NCI-H446 treated with DMSO at 0.1 percent for 48 hours (cell line): ENCODE data around the gene GNAI2.
"Not testable (repeated sequence)": the region's sequence is repeated elsewhere in the genome, so short reads cannot be mapped to it uniquely, and the experiment has no call there.

ENCODE experiments used
- DNase-seq: peaks from one replicate; lab custom pipeline; 2025; lab: John Stamatoyannopoulos, UW

Gene GNAI2

GRCh38 chr3:50204804-50205412, 31.1 kb upstream of the GNAI2 start, which contains the start of gene SLC38A3:
Gene SLC38A3 (plus strand): TSS chr3:50205271. CDS start chr3:50214200, 8,929 bp downstream.
- DNase-seq = no peak

GRCh38 chr3:50205413-50206276, 30.4 kb upstream of the GNAI2 start:
- no peak for DNase-seq

GRCh38 chr3:50207359-50208042, 28.5 kb upstream of the GNAI2 start:
- no peak for DNase-seq

GRCh38 chr3:50208677-50209344, 27.2 kb upstream of the GNAI2 start:
- DNase-seq = no peak

- no peak for DNase-seq
Measured at GRCh38 chr3:50210176-50210509, 25.9 kb upstream of the GNAI2 start.

GRCh38 chr3:50210510-50211367, 25.3 kb upstream of the GNAI2 start:
- DNase-seq = no peak

- DNase-seq = not testable (repeated sequence)
Measured at GRCh38 chr3:50211368-50211717, 24.7 kb upstream of the GNAI2 start.

GRCh38 chr3:50211930-50212329, 24.1 kb upstream of the GNAI2 start:
- no peak for DNase-seq

GRCh38 chr3:50212502-50212901, 23.5 kb upstream of the GNAI2 start:
- DNase-seq = no peak

- DNase-seq = no peak
Measured at GRCh38 chr3:50212971-50213370, 23.0 kb upstream of the GNAI2 start.

GRCh38 chr3:50213373-50213772, 22.6 kb upstream of the GNAI2 start:
- DNase-seq = no peak

- no peak for DNase-seq
Measured at GRCh38 chr3:50214824-50215223, 21.2 kb upstream of the GNAI2 start.

GRCh38 chr3:50215529-50215928, 20.5 kb upstream of the GNAI2 start:
- DNase-seq = no peak

- no peak for DNase-seq
Measured at GRCh38 chr3:50217681-50218080, 18.3 kb upstream of the GNAI2 start.

GRCh38 chr3:50218448-50218847, 17.6 kb upstream of the GNAI2 start:
- DNase-seq = no peak

- no peak for DNase-seq
Measured at GRCh38 chr3:50219285-50219684, 16.7 kb upstream of the GNAI2 start.

- DNase-seq = no peak
Measured at GRCh38 chr3:50220109-50220508, 15.9 kb upstream of the GNAI2 start.

GRCh38 chr3:50221051-50221410, 15.0 kb upstream of the GNAI2 start:
- DNase-seq = no peak

GRCh38 chr3:50221411-50222168, 14.4 kb upstream of the GNAI2 start:
- no peak for DNase-seq

GRCh38 chr3:50222169-50222528, 13.9 kb upstream of the GNAI2 start:
- no peak for DNase-seq

GRCh38 chr3:50224639-50225038, 11.4 kb upstream of the GNAI2 start:
- no peak for DNase-seq
